ENCODE measurements around the gene NUP54.

- TF ChIP-seq EZH2phosphoT487 (conservative IDR thresholded peaks at IDR 0.05; ENCODE audit: low read length) (no peak), CTCF (IDR thresholded peaks at IDR 0.05; ENCODE audit: insufficient read depth, low read length, poor library complexity, severe bottlenecking) (no peak)
Observed at GRCh38 chr4:76166480-76166879, 18.3 kb upstream of the NUP54 start.

All from SU-DHL-6 (cell line).